SK-N-SH (cell line): ENCODE results near the gene CTBP2.

Source experiments
- FOSL2 ChIP-seq: IDR thresholded peaks from 2 replicates; pipeline ENCODE4 v1.4.0; 2012; ENCODE audit warnings: low read depth, mild to moderate bottlenecking, moderate library complexity, borderline replicate concordance
- RXRA ChIP-seq: IDR thresholded peaks from 2 replicates; pipeline ENCODE4 v1.4.0; 2012; ENCODE audit warnings: low read depth, mild to moderate bottlenecking, borderline replicate concordance
- TAF1 ChIP-seq: IDR thresholded peaks from 2 replicates; pipeline ENCODE4 v1.6.1; 2012; ENCODE audit warnings: low read depth, mild to moderate bottlenecking, low read length, moderate library complexity, borderline replicate concordance
- TF ChIP-seq, protein P1 (sequence below): fragments of 200-600 bp; sonication (generic); IDR thresholded peaks from 2 replicates; pipeline ENCODE4 v1.6.1; 2017; ENCODE audit warnings: antibody characterized with exemption, mild to moderate bottlenecking, moderate library complexity
- TF ChIP-seq, protein P2 (sequence below): IDR thresholded peaks from 2 replicates; pipeline ENCODE4 v1.4.0; 2012; ENCODE audit warnings: low read depth, borderline replicate concordance

DNA sequence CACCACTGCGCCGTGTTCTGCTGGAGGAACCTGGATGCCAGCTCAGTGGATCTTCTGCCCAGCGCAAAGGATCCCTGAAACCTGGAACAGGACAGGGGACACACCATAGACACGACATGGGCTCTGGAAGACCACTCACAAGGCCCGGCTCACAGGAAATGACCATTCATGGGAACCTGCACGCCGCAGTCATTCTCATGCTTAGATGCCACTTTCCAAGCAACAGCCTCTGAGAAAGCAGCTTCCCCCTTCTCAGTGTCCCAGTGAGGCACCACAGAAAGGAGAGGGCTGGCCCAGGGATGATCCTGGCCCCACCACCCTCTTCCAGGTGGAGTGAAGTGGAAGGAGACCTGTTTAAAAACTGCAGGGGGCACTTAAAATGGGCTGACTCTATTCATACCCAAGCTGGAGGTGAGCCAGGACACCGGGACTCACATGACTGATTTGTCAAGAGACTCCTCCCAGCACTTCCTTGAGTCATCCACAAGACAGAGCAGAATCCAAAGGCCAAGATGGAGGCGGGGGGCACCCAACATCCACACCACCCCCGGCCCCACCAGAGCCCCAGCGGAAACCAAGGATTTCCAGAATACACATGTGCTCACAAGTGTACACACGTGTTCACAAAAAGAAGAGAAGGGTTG lies 11.2 kb downstream of the CTBP2 start:
- TF ChIP-seq RXRA (no peak), FOSL2 (no peak), TAF1 (no peak)
- TF ChIP-seq, protein P1, sequence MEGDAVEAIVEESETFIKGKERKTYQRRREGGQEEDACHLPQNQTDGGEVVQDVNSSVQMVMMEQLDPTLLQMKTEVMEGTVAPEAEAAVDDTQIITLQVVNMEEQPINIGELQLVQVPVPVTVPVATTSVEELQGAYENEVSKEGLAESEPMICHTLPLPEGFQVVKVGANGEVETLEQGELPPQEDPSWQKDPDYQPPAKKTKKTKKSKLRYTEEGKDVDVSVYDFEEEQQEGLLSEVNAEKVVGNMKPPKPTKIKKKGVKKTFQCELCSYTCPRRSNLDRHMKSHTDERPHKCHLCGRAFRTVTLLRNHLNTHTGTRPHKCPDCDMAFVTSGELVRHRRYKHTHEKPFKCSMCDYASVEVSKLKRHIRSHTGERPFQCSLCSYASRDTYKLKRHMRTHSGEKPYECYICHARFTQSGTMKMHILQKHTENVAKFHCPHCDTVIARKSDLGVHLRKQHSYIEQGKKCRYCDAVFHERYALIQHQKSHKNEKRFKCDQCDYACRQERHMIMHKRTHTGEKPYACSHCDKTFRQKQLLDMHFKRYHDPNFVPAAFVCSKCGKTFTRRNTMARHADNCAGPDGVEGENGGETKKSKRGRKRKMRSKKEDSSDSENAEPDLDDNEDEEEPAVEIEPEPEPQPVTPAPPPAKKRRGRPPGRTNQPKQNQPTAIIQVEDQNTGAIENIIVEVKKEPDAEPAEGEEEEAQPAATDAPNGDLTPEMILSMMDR: no peak
- TF ChIP-seq, protein P2, sequence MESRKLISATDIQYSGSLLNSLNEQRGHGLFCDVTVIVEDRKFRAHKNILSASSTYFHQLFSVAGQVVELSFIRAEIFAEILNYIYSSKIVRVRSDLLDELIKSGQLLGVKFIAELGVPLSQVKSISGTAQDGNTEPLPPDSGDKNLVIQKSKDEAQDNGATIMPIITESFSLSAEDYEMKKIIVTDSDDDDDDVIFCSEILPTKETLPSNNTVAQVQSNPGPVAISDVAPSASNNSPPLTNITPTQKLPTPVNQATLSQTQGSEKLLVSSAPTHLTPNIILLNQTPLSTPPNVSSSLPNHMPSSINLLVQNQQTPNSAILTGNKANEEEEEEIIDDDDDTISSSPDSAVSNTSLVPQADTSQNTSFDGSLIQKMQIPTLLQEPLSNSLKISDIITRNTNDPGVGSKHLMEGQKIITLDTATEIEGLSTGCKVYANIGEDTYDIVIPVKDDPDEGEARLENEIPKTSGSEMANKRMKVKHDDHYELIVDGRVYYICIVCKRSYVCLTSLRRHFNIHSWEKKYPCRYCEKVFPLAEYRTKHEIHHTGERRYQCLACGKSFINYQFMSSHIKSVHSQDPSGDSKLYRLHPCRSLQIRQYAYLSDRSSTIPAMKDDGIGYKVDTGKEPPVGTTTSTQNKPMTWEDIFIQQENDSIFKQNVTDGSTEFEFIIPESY: no peak
